Fibroblast of the conjunctiva (primary cell): ENCODE measurements around the gene TMEM163.

ENCODE experiments used
- DNase-seq: peaks from one replicate; pipeline ENCODE4 v3.0.0-alpha.2; 2010; ENCODE audit warnings: low read depth

TMEM163 gene

GRCh38 chr2:134407154-134407890 lies 311.5 kb downstream of the TMEM163 start:
- DNase-seq = no peak

- DNase-seq = no peak
Measured at GRCh38 chr2:134406736-134407135, 312.1 kb downstream of the TMEM163 start.

DNA sequence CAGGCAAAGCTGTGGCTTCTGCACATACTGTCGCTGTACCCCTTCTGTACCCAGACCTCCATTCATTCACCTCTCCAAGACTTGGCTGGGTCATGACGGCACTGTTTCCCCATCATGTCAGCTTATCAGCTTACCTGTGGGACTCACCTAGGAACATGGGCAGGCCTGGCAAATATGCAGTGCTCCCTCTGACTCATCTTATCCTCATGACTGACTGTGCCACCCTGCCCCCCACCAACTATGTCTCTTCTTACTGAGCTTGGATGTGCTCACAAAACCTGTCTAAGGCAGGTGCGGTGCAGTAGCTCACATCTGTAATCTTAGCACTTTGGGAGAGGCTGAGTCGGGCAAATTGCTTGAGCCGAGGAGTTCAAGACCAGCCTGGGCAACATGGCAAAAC lies 312.5 kb downstream of the TMEM163 start:
- no peak for DNase-seq
